SKM-1 treated with dmso at 0.1 percent for 144 hours (cell line): ENCODE measurements around the gene VPREB3.

Source experiments
- DNase-seq: peaks from one replicate; lab custom pipeline; 2025; ENCODE audit not compliant: unreplicated experiment; lab: John Stamatoyannopoulos, UW

The VPREB3 gene

GRCh38 chr22:23704062-23704461 lies 50.2 kb downstream of the VPREB3 start:
- DNase-seq, result no peak
